Activated CD4-positive, alpha-beta T cell treated with anti-CD3 and anti-CD28 coated beads, Interleukin-2, amount 10 ng/mL, durations not matched to agents 24 days and 14 days (primary cell): ENCODE results near the gene LPIN1. TPM values are rescaled to one million over a fixed set of nuclear protein-coding genes. Genes with fewer than 3 reads are reported as not detected.
A peak's percentile ranks its signal among the peaks of the same experiment; 100 is the strongest.
"Not testable (repeated sequence)": the region's sequence is repeated elsewhere in the genome, so short reads cannot be mapped to it uniquely, and the experiment has no call there.

Source experiments
- DNase-seq: peaks from one replicate; pipeline ENCODE4 v3.0.0; 2022
- H3K27ac Mint-ChIP-seq: one replicate; pipeline ENCODE4 v1.8.0; 2022; ENCODE audit warnings: mild to moderate bottlenecking, mixed read lengths
- H3K27me3 Mint-ChIP-seq: one replicate; pipeline ENCODE4 v1.8.0; 2022; ENCODE audit warnings: mixed read lengths
- H3K36me3 Mint-ChIP-seq: one replicate; pipeline ENCODE4 v1.8.0; 2022; ENCODE audit warnings: low read depth, mild to moderate bottlenecking, mixed read lengths
- H3K4me1 Mint-ChIP-seq: one replicate; pipeline ENCODE4 v1.8.0; 2021; ENCODE audit warnings: mixed read lengths
- H3K4me3 Mint-ChIP-seq: one replicate; pipeline ENCODE4 v1.8.0; 2022; ENCODE audit warnings: mild to moderate bottlenecking, moderate library complexity, mixed read lengths
- H3K9me3 Mint-ChIP-seq: one replicate; pipeline ENCODE4 v1.8.0; 2021; ENCODE audit warnings: mixed read lengths
- intact Hi-C: fragments of 100-400 bp; cut with micrococcal nuclease; formaldehyde crosslinking; loops from one replicate; pipeline ENCODE4 v1.15.1; 2023
- total RNA-seq: library from RNA; stranded (reverse); gene quantifications from 2 replicates; pipeline ENCODE4 v1.2.3, GENCODE V29; 2022

The LPIN1 gene
- total RNA-seq, 1 donor from 2014 or later, result 52.3 TPM

DNA sequence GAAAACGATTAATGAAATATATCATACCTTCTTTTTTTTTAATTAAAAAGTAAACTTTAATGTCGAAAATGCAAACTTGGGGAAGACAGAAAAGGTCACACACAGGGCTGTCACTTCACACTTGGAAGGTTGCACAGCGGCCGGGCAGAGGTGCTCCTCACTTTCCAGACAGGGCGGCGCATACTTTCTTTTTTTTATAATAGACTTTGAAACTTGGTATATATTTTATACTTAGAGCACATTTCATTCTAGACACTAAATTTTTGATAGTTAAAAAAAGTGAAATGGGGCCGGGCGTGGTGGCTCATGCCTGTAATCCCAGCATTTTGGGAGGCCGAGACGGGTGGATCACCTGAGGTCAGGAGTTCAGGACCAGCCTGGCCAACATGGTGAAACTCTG lies 66.9 kb downstream of the LPIN1 start:
- H3K27ac Mint-ChIP-seq, DNase-seq, H3K4me3 Mint-ChIP-seq, H3K4me1 Mint-ChIP-seq, H3K27me3 Mint-ChIP-seq, H3K9me3 Mint-ChIP-seq, intact Hi-C loops: not testable (repeated sequence)
- H3K36me3 Mint-ChIP-seq, result peaks cover 60% of the 10 kb centered on the region

DNA sequence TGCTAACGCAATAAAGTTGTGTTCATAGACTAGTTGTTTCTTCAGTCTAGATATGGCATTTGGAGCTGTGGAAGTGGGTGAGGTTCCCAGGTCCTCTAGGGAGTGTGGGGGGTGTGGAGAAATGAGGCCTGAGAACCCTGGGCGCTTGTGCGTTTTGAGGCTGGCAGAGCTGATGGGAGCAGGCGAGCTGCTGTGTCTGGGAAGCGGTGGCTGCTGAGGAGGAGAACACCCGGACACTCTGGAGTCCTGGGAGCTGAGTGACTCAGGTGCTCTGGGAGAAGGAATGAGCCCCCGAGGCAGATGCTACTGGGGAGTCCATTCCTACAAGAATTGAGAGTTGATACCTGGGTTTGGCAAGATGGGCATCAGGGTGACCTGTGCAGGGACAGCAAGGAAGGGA lies 67.5 kb downstream of the LPIN1 start:
- Mint-ChIP-seq H3K4me1 (no peaks in the 10 kb centered on the region), H3K27me3 (no peaks in the 10 kb centered on the region), H3K27ac (no peak overlapping the region), H3K9me3 (no peaks in the 10 kb centered on the region), H3K4me3 (no peak overlapping the region), H3K36me3 (peaks cover 56% of the 10 kb centered on the region)
- DNase-seq, result no peak
- intact Hi-C loops, result no loop called here

DNA sequence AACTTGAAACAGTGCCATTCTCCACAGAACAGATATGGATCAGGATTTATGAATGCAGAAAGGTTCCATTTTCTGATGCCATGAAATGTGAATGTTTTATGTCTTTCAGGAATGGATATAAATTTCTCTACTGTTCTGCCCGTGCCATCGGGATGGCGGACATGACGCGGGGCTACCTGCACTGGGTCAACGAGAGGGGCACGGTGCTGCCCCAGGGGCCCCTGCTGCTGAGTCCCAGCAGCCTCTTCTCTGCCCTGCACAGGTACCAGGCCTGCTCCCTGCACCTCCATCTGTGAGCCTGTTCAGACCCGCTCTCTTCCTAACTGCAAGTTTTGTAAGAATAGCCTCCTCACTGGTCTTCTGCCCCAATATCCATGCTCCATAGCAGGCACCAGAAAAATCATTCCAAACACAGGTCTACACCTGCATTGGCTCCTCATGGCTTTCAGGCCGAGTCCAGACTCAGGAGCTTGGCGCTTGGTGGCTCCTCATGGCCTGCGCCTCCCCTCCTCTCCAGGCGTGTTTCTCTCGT lies 68.6 kb downstream of the LPIN1 start:
- Mint-ChIP-seq H3K27ac (no peak overlapping the region), H3K4me1 (no peaks in the 10 kb centered on the region), H3K9me3 (no peaks in the 10 kb centered on the region), H3K36me3 (peaks cover 58% of the 10 kb centered on the region), H3K27me3 (no peaks in the 10 kb centered on the region), H3K4me3 (no peak overlapping the region)
- intact Hi-C loops, result no loop called here
- DNase-seq, result no peak

DNA sequence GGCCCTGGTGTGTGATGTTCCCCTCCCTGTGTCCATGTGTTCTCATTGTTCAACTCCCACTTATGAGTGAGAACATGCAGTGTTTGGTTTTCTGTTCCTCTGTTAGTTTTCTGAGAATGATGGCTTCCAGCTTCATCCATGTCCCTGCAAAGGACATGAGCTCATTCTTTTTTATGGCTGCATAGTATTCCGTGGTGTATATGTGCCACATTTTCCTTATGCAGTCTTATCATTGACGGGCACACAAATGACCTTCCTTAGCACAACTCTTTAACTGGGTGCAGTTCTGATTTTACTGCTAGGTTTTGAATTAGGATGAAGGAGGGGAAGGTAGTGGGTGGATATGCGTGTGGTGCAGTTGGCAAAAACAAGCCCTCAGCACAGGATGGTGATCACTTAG lies 70.5 kb downstream of the LPIN1 start:
- H3K4me1 Mint-ChIP-seq, DNase-seq, intact Hi-C loops, H3K9me3 Mint-ChIP-seq, H3K27me3 Mint-ChIP-seq, H3K4me3 Mint-ChIP-seq, H3K27ac Mint-ChIP-seq: not testable (repeated sequence)
- peaks cover 66% of the 10 kb centered on the region for H3K36me3 Mint-ChIP-seq

DNA sequence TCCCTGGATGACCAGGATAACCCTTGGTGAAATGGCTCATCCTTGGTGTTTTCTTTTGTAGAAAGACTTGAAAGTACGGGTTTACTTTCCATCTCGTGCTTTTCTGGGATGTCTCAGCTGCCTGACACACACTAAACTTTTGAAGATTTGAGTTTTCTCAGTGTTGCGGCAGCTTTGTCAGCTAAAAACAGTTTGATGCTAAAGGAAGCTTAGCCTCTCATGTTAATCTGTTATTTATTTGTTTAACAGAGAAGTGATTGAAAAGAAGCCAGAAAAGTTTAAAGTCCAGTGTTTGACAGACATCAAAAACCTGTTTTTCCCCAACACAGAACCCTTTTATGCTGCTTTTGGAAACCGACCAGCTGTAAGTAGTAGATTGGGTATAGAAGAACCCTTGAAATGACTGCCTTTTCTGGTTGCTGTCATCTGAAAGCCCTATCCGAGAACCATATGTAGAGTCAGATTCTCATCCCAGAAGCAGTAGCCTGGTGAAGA lies 72.8 kb downstream of the LPIN1 start:
- peaks cover 70% of the 10 kb centered on the region for H3K36me3 Mint-ChIP-seq
- H3K4me3 Mint-ChIP-seq, result no peak overlapping the region
- H3K4me1 Mint-ChIP-seq, result peaks cover 2% of the 10 kb centered on the region
- no peaks in the 10 kb centered on the region for H3K9me3 Mint-ChIP-seq
- no peaks in the 10 kb centered on the region for H3K27me3 Mint-ChIP-seq
- no peak overlapping the region for H3K27ac Mint-ChIP-seq
- DNase-seq, result no peak
- intact Hi-C loops, result no loop called here

DNA sequence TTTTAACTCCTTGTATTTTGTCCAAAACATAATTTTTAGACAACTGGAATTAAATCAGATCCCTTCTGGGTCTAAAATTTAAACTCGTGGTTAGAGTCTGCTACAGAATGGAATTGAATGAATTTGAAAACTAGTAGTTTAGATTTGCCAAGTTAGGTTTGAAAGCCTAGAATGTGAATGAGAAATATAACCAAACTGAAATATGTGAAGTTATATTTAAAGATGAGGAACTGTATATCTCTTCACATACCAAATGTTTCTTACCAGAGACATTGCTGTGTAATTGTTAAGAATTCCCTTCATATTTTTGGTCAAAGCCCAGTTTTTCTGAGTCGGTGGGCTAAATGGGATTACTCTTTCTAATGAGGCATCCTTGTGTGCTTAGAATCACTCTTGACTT lies 74.2 kb downstream of the LPIN1 start:
- H3K9me3 Mint-ChIP-seq, result no peaks in the 10 kb centered on the region
- intact Hi-C loops, result loop anchor here (10.0 kb wide), 1 partner anchor 1114 kb away; no protein-coding TSS in a partner anchor
- peaks cover 2% of the 10 kb centered on the region for H3K4me1 Mint-ChIP-seq
- peaks cover 71% of the 10 kb centered on the region for H3K36me3 Mint-ChIP-seq
- no peak overlapping the region for H3K4me3 Mint-ChIP-seq
- no peaks in the 10 kb centered on the region for H3K27me3 Mint-ChIP-seq
- no peak for DNase-seq
- H3K27ac Mint-ChIP-seq, result no peak overlapping the region

DNA sequence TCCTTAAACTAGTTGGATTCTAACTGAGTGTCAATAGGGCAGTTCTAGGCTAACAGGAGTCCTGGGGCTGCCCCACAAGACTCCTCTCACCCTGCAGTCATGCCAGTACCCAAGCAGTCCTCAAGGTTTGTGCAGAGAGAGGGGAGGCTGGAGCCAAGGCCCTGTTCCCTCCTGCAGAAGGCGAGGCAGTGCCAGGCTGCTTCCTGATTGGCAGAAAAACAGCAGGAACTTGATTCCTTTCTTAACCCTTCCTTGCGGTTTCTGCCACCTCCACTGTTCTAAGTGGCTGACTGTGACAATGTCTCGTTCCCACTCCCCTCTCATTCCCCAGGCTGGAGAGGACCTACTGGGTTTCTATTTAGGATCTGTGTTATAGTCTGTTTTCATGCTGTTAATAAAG lies 75.3 kb downstream of the LPIN1 start:
- Mint-ChIP-seq H3K27ac (no peak overlapping the region), H3K9me3 (no peaks in the 10 kb centered on the region), H3K4me3 (no peak overlapping the region), H3K4me1 (peaks cover 2% of the 10 kb centered on the region), H3K36me3 (peaks cover 71% of the 10 kb centered on the region), H3K27me3 (no peaks in the 10 kb centered on the region)
- DNase-seq, result no peak
- intact Hi-C loops, result loop anchor here (10.0 kb wide), 1 partner anchor 1113 kb away; no protein-coding TSS in a partner anchor

DNA sequence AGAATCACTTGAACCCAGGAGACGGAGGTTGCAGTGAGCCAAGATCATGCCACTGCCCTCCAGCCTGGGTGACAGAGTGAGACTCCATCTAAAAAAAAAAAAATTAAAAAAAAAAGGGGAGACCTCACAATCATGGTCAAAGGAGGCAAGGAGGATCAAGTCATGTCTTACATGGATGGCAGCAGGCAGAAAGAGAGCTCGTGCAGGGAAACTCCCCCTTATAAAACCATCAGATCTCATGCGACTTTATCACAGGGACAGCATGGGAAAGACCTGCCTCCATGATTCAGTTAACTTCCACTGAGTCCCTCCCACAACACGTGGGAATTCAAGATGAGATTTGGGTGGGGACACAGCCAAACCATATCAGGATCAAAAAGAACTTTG lies 75.9 kb downstream of the LPIN1 start:
- H3K4me1 Mint-ChIP-seq, H3K4me3 Mint-ChIP-seq, H3K9me3 Mint-ChIP-seq, H3K27me3 Mint-ChIP-seq, DNase-seq, H3K27ac Mint-ChIP-seq: not testable (repeated sequence)
- peaks cover 71% of the 10 kb centered on the region for H3K36me3 Mint-ChIP-seq
- intact Hi-C loops, result loop anchor here (10.0 kb wide), 1 partner anchor 1112 kb away; no protein-coding TSS in a partner anchor

DNA sequence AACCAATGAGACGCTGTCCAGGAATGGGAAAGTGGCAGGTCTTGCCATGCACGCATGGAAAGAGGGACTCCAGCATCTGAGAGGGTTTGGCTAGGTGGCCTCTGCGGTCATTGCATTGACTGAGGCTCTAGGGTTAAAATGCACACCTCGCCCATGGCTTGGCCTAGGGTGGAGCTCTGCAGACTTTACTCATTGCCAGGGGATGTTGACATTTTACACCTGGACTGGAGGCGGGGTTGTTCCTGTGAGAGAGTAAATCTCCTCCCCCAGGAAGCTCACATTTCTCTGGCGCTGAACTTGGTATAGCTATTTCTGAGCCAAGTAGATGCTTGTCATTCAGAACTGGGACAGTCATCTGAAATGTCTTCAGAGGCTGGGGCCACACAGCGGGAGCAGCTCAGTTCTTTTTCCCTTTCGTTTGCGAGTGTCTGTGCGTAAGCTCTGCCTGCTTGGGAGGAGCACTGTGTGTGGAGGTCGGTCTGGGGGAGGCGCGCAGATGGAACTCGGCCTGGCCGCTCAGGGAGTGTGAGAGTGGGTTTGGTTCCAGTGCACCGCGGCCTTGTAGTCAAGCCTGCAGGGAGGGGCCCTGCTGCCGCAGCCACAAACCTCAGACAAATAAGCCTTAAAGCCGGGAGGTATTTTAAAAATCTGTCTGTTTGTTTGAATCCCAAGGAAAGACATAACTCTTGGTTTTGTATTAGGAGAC lies 76.5 kb downstream of the LPIN1 start:
- no peak overlapping the region for H3K4me3 Mint-ChIP-seq
- H3K9me3 Mint-ChIP-seq, result no peaks in the 10 kb centered on the region
- no peaks in the 10 kb centered on the region for H3K27me3 Mint-ChIP-seq
- no peak overlapping the region for H3K27ac Mint-ChIP-seq
- no peak for DNase-seq
- peaks cover 10% of the 10 kb centered on the region for H3K4me1 Mint-ChIP-seq
- intact Hi-C loops, result loop anchor here (10.0 kb wide), 1 partner anchor 1112 kb away; no protein-coding TSS in a partner anchor
- peaks cover 71% of the 10 kb centered on the region for H3K36me3 Mint-ChIP-seq

DNA sequence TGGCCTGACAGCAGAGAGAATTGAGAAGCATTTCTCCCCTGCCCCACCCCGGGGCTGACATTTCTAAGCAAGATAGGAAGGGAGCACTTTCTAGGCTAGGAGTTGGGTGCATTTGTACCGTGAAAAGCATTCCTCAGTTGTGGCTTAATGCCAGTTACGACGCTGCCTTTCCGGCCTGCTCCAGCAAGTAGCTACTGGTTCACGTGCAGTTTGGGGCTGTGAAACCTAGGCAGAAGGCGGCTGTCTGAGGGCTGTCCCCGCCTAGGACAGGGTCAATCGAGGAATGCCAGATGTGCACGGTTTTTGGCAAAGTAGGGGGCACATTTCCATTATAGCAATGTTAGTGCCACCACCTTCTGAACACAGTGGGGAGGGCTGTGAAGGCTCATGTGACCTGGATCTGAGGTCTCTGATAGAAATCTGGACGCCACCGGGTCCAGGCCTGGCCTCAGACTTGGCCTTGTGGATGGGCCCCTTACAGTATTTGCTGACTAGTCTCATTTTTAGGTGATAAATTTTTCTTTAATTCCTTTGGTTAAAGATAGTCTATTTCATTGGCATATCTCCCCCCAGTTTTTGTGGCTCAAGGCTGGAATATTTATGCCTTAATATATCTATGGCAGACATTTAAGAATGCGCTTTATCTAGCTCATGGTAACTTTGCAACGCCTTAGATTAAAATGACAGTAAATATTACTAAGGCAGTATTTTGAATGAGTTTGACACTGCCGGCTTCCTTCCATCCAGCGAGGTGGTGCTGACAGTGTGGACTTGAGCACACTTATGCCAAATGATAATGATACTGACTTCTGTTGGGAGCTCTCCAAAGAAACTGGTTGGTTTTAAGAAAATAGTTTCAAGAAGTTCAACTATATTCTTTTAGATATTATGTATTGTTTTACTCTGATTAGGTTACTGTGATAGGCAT lies 78.7 kb downstream of the LPIN1 start:
- peaks cover 61% of the 10 kb centered on the region for H3K36me3 Mint-ChIP-seq
- no peaks in the 10 kb centered on the region for H3K9me3 Mint-ChIP-seq
- no peak for DNase-seq
- no peak overlapping the region for H3K4me3 Mint-ChIP-seq
- intact Hi-C loops, result loop anchor here (10.0 kb wide), 1 partner anchor 1110 kb away; no protein-coding TSS in a partner anchor
- no peaks in the 10 kb centered on the region for H3K27me3 Mint-ChIP-seq
- H3K4me1 Mint-ChIP-seq, result peaks cover 23% of the 10 kb centered on the region
- no peak overlapping the region for H3K27ac Mint-ChIP-seq

DNA sequence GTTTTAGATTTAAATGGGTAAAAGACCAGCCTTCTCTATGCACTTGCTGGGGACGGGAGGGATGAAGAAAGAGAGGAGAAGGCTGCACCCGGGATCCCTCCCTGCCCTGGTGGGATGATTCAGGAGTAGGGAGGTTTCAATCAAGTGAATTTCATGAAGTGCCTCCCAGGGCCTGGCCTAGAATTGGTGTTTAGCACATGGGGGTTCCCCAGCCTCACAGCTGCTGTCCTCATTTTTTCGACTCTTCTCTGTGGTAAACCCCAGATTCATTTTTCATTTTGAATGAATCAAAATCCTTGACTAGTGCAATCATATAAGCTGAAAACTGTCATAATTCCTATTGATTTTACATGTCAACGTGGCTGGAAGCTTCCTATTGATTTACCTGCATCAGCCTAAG lies 81.1 kb downstream of the LPIN1 start:
- peaks cover 47% of the 10 kb centered on the region for H3K36me3 Mint-ChIP-seq
- intact Hi-C loops, result loop anchor here (2.0 to 10.0 kb wide), 2 partner anchors 179 to 1107 kb away; no protein-coding TSS in a partner anchor
- peak; percentile 65 for DNase-seq
- H3K27ac Mint-ChIP-seq, result no peak overlapping the region
- H3K4me1 Mint-ChIP-seq, result peaks cover 39% of the 10 kb centered on the region
- no peak overlapping the region for H3K4me3 Mint-ChIP-seq
- H3K27me3 Mint-ChIP-seq, result peaks cover 16% of the 10 kb centered on the region
- H3K9me3 Mint-ChIP-seq, result no peaks in the 10 kb centered on the region

DNA sequence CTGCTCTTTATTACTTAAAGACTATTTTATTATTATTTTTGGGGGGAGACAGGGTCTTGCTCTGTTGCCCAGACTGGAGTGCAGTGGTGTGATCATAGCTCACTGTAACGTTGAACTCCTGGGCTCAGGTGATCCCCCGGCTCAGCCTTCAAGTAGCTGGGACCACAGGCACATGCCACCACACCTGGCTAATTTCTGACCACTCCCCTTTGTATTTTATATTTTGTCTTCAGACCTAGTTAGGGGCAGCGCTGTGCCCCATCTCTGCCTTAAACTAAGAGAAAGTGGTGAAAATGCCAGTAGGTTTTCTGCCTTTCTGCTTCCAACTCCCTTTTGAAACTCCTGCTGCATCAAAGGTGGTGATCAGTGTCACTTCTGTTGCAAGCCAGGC lies 82.5 kb downstream of the LPIN1 start:
- no peak for DNase-seq
- intact Hi-C loops, result loop anchor here (1.0 to 10.0 kb wide), 2 partner anchors 1106 to 1178 kb away; no protein-coding TSS in a partner anchor
- peaks cover 25% of the 10 kb centered on the region for H3K27me3 Mint-ChIP-seq
- peaks cover 37% of the 10 kb centered on the region for H3K4me1 Mint-ChIP-seq
- peaks cover under 1% of the 10 kb centered on the region for H3K9me3 Mint-ChIP-seq
- H3K36me3 Mint-ChIP-seq, result peaks cover 35% of the 10 kb centered on the region
- no peak overlapping the region for H3K4me3 Mint-ChIP-seq
- H3K27ac Mint-ChIP-seq, result no peak overlapping the region

DNA sequence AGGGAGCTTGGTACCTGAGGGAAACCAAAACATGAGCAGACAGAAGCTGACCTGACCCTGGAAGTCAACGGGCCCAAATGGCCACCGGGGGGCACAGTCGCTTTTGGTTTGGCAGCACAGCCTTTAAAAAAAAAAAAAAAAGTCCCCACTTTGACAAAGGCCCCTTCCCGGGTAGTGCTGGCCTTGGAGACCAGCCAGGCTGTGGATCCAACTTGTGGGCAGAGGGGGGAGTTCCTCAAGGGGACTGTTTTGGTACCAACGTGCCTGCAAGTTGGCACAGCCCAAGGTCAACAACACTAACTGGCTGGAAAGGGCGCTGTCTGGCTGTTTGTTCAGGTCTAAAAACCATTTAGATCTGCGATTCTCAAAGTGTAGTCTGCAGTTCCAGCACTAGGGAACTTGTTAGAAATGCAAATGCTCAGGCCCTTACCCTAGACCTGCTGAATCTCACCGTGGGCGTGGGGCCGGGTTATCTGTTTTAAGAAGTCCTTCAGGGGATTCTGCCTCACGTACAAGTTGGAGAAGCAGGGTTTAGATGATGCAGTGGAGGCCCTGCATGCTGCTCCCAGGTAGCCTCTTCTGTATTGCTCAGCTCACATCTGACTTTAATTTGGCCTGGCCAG lies 83.0 kb downstream of the LPIN1 start:
- peaks cover 31% of the 10 kb centered on the region for H3K36me3 Mint-ChIP-seq
- peaks cover 37% of the 10 kb centered on the region for H3K4me1 Mint-ChIP-seq
- intact Hi-C loops, result loop anchor here (1.0 to 10.0 kb wide), 2 partner anchors 1105 to 1178 kb away; no protein-coding TSS in a partner anchor
- peak overlapping the region; percentile 85 for H3K27ac Mint-ChIP-seq
- peak; percentile 73 for DNase-seq
- peaks cover 30% of the 10 kb centered on the region for H3K27me3 Mint-ChIP-seq
- H3K9me3 Mint-ChIP-seq, result peaks cover 6% of the 10 kb centered on the region
- H3K4me3 Mint-ChIP-seq, result peak overlapping the region; percentile 73
